ENCODE measurements around the gene SOS2.

SOS2 gene

GRCh38 chr14:50113381-50114035, 117.9 kb downstream of the SOS2 start:
- no peak for DNase-seq

- DNase-seq, result no peak
Measured at GRCh38 chr14:50110323-50111037, 120.9 kb downstream of the SOS2 start.

GRCh38 chr14:50109342-50109741, 122.0 kb downstream of the SOS2 start:
- DNase-seq, result no peak

- DNase-seq, result no peak
Measured at GRCh38 chr14:50107850-50108249, 123.5 kb downstream of the SOS2 start.

GRCh38 chr14:50106178-50106577, 125.2 kb downstream of the SOS2 start:
- no peak for DNase-seq

GRCh38 chr14:50103558-50103957, 127.8 kb downstream of the SOS2 start:
- no peak for DNase-seq

- no peak for DNase-seq
Measured at GRCh38 chr14:50101417-50101816, 130.0 kb downstream of the SOS2 start.

GRCh38 chr14:50100805-50101204, 130.6 kb downstream of the SOS2 start:
- DNase-seq, result no peak

GRCh38 chr14:50099335-50099734, 132.0 kb downstream of the SOS2 start:
- no peak for DNase-seq

- DNase-seq, result no peak
Measured at GRCh38 chr14:50095895-50096294, 135.5 kb downstream of the SOS2 start.

GRCh38 chr14:50094056-50094755, 137.2 kb downstream of the SOS2 start:
- no peak for DNase-seq

GRCh38 chr14:50093496-50093895, 137.9 kb downstream of the SOS2 start:
- no peak for DNase-seq

GRCh38 chr14:50092006-50092555, 139.3 kb downstream of the SOS2 start:
- no peak for DNase-seq

GRCh38 chr14:50091240-50091913, 140.0 kb downstream of the SOS2 start:
- no peak for DNase-seq

GRCh38 chr14:50089208-50089607, 142.2 kb downstream of the SOS2 start:
- DNase-seq, result no peak

- no peak for DNase-seq
Measured at GRCh38 chr14:50088731-50089130, 142.6 kb downstream of the SOS2 start.

- DNase-seq, result no peak
Measured at GRCh38 chr14:50088117-50088515, 143.3 kb downstream of the SOS2 start.

- DNase-seq, result no peak
Measured at GRCh38 chr14:50087341-50088116, 143.8 kb downstream of the SOS2 start.

GRCh38 chr14:50086321-50086711, 145.1 kb downstream of the SOS2 start:
- DNase-seq, result no peak

- DNase-seq, result no peak
Measured at GRCh38 chr14:50085570-50086320, 145.6 kb downstream of the SOS2 start.

GRCh38 chr14:50084666-50085065, 146.7 kb downstream of the SOS2 start:
- DNase-seq, result no peak
